GM18499 (cell line): Measurements from ENCODE around the gene RNF148.
"Not testable (repeated sequence)": the region's sequence is repeated elsewhere in the genome, so short reads cannot be mapped to it uniquely, and the experiment has no call there.

ENCODE experiments used
- ATAC-seq: cut with Tn5 transposase; IDR thresholded peaks from one replicate; pipeline ENCODE4 v1.9.1; 2021; ENCODE audit warnings: moderate number of reproducible peaks; ENCODE audit not compliant: insufficient read depth, unreplicated experiment

Gene RNF148

GRCh38 chr7:122692769-122693309 is 9.9 kb downstream of the RNF148 start:
- no peak for ATAC-seq

- ATAC-seq, result no peak
Measured at GRCh38 chr7:122691569-122692235, 11.0 kb downstream of the RNF148 start.

GRCh38 chr7:122689346-122690109 is 13.2 kb downstream of the RNF148 start:
- ATAC-seq, result no peak

- no peak for ATAC-seq
Measured at GRCh38 chr7:122688400-122688998, 14.2 kb downstream of the RNF148 start.

- ATAC-seq, result no peak
Measured at GRCh38 chr7:122686360-122686878, 16.3 kb downstream of the RNF148 start.

GRCh38 chr7:122684504-122684903 is 18.2 kb downstream of the RNF148 start:
- no peak for ATAC-seq

GRCh38 chr7:122682815-122683550 is 19.7 kb downstream of the RNF148 start:
- no peak for ATAC-seq

GRCh38 chr7:122681186-122681585 is 21.5 kb downstream of the RNF148 start:
- not testable (repeated sequence) for ATAC-seq

- ATAC-seq, result no peak
Measured at GRCh38 chr7:122679813-122680212, 22.9 kb downstream of the RNF148 start.

GRCh38 chr7:122679269-122679709 is 23.4 kb downstream of the RNF148 start:
- not testable (repeated sequence) for ATAC-seq

- no peak for ATAC-seq
Measured at GRCh38 chr7:122677149-122677548, 25.6 kb downstream of the RNF148 start.

- ATAC-seq, result no peak
Measured at GRCh38 chr7:122676466-122676865, 26.3 kb downstream of the RNF148 start.

- ATAC-seq, result no peak
Measured at GRCh38 chr7:122675621-122676020, 27.1 kb downstream of the RNF148 start.

- ATAC-seq, result no peak
Measured at GRCh38 chr7:122675011-122675410, 27.7 kb downstream of the RNF148 start.

- ATAC-seq, result no peak
Measured at GRCh38 chr7:122674502-122674901, 28.2 kb downstream of the RNF148 start.

GRCh38 chr7:122673951-122674350 is 28.8 kb downstream of the RNF148 start:
- ATAC-seq, result no peak

GRCh38 chr7:122672536-122672935 is 30.2 kb downstream of the RNF148 start:
- no peak for ATAC-seq

GRCh38 chr7:122663733-122664132 is 39.0 kb downstream of the RNF148 start:
- no peak for ATAC-seq

GRCh38 chr7:122658856-122659255 is 43.9 kb downstream of the RNF148 start:
- no peak for ATAC-seq

GRCh38 chr7:122653685-122654084 is 49.0 kb downstream of the RNF148 start:
- no peak for ATAC-seq
